Measurements from ENCODE around the gene TNFRSF13B.
A peak's percentile ranks its signal among the peaks of the same experiment; 100 is the strongest.
"Not testable (repeated sequence)": the region's sequence is repeated elsewhere in the genome, so short reads cannot be mapped to it uniquely, and the experiment has no call there.

TNFRSF13B gene

GRCh38 chr17:16971458-16972338 lies at the start of gene TNFRSF13B:
TSS of gene TNFRSF13B (minus strand) at chr17:16972118. CDS start at chr17:16972075, 43 bp downstream.
- no peak for DNase-seq (ENCODE audit: low read depth)

GRCh38 chr17:17021194-17021863 lies 49.4 kb upstream of the TNFRSF13B start:
- no peak for DNase-seq (ENCODE audit: low read depth)

- no peak for DNase-seq (ENCODE audit: low read depth)
Measured at GRCh38 chr17:17020821-17021193, 48.9 kb upstream of the TNFRSF13B start.

GRCh38 chr17:17019891-17020456 lies 48.1 kb upstream of the TNFRSF13B start:
- no peak for DNase-seq (ENCODE audit: low read depth)

- DNase-seq (ENCODE audit: low read depth): no peak
Measured at GRCh38 chr17:17019430-17019762, 47.5 kb upstream of the TNFRSF13B start.

- no peak for DNase-seq (ENCODE audit: low read depth)
Measured at GRCh38 chr17:17018612-17019429, 46.9 kb upstream of the TNFRSF13B start.

GRCh38 chr17:17018021-17018441 lies 46.1 kb upstream of the TNFRSF13B start:
- DNase-seq (ENCODE audit: low read depth): no peak

- no peak for DNase-seq (ENCODE audit: low read depth)
Measured at GRCh38 chr17:17017343-17018014, 45.6 kb upstream of the TNFRSF13B start.

GRCh38 chr17:17016199-17017197 lies 44.6 kb upstream of the TNFRSF13B start:
- not testable (repeated sequence) for DNase-seq (ENCODE audit: low read depth)

GRCh38 chr17:17015230-17015629 lies 43.3 kb upstream of the TNFRSF13B start:
- no peak for DNase-seq (ENCODE audit: low read depth)

- not testable (repeated sequence) for DNase-seq (ENCODE audit: low read depth)
Measured at GRCh38 chr17:17014748-17015124, 42.8 kb upstream of the TNFRSF13B start.

GRCh38 chr17:17013828-17014747 lies 42.2 kb upstream of the TNFRSF13B start:
- not testable (repeated sequence) for DNase-seq (ENCODE audit: low read depth)

GRCh38 chr17:17011043-17011907 lies 39.4 kb upstream of the TNFRSF13B start:
- peak; percentile 41 for DNase-seq (ENCODE audit: low read depth)

- not testable (repeated sequence) for DNase-seq (ENCODE audit: low read depth)
Measured at GRCh38 chr17:17010545-17011034, 38.7 kb upstream of the TNFRSF13B start.

- DNase-seq (ENCODE audit: low read depth): not testable (repeated sequence)
Measured at GRCh38 chr17:17009972-17010371, 38.1 kb upstream of the TNFRSF13B start.

- DNase-seq (ENCODE audit: low read depth): not testable (repeated sequence)
Measured at GRCh38 chr17:17008621-17009397, 36.9 kb upstream of the TNFRSF13B start.

- DNase-seq (ENCODE audit: low read depth): not testable (repeated sequence)
Measured at GRCh38 chr17:17007891-17008290, 36.0 kb upstream of the TNFRSF13B start.
